ENCODE results near the gene KLHL11. TPM values are rescaled to one million over a fixed set of nuclear protein-coding genes. Genes with fewer than 3 reads are reported as not detected.

Gene KLHL11
- total and polyA plus RNA-seq, 3 experiments from 2014 or later, result 6.4 to 26.9 (median 24.7) TPM

DNA sequence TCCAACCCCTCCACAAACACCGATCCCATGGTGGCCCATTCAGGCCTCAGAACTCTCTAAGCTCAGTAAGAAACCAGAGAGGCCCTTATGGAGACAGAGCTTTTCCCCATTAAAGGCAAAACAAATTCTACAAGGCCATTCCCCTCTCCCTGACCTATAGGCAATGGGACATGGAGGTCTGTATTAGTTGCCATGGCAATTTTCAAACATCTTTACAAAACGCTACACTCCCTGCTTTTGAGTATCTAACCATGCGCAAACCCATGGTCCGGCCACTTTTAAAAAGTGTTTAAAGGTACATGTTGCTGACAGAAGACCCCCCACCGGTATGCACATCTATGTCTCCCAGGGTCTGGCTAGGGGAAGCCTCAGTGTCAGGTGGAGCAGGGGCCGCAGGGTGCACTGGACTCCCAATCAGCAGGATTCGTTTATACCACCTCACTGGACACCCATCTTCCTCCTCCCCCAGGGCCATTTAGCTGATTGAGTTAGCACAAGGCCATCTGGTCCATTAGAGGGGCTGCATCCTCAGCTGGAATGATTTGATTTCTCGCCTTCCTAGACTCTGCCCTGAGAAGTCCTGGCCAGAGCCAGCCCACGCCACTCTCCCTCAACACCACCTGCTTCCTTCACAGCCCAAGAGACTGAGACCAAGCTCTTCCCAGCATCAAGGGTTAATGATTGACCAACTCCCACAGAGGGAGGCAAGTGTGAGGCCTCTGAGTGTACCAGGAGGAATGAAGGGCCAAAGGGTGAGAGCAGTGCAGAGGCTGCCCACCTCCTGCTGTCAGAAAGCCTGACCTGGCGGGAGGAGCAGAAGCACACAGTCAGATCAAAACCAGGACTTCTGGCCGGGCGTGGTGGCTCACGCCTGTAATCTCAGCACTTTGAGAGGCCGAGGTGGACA, 42.7 kb upstream of the KLHL11 start:
- Mint-ChIP-seq H3K27ac (peak overlapping the region in 2 of 8 donors; percentile 11 to 66), H3K4me3 (no peak overlapping the region), H3K27me3 (no peaks in the 10 kb centered on the region), H3K36me3 (peaks cover 6 to 89% (median 15%) of the 10 kb centered on the region in 3 donors), H3K9me3 (no peaks in the 10 kb centered on the region), H3K4me1 (peaks cover 0 to 7% (median 5%) of the 10 kb centered on the region in 3 donors)
- peaks cover 68% of the 10 kb centered on the region for H3K36me3 ChIP-seq (ENCODE audit: insufficient read depth, low read length)
- H3K9me3 ChIP-seq (ENCODE audit: low read length), result no peaks in the 10 kb centered on the region
- H3K4me3 ChIP-seq (ENCODE audit: low read length), result no peak overlapping the region
- H3K27me3 ChIP-seq (ENCODE audit: insufficient read depth, low read length, poor library complexity, severe bottlenecking), result no peaks in the 10 kb centered on the region
- DNase-seq, result no peak
- no peak overlapping the region for H3K27ac ChIP-seq (ENCODE audit: low read depth, low read length)
- H3K4me1 ChIP-seq (ENCODE audit: insufficient read depth, low read length), result no peaks in the 10 kb centered on the region
- POLR2A ChIA-PET, result no interaction called here
- CTCF ChIA-PET, result no interaction called here

DNA sequence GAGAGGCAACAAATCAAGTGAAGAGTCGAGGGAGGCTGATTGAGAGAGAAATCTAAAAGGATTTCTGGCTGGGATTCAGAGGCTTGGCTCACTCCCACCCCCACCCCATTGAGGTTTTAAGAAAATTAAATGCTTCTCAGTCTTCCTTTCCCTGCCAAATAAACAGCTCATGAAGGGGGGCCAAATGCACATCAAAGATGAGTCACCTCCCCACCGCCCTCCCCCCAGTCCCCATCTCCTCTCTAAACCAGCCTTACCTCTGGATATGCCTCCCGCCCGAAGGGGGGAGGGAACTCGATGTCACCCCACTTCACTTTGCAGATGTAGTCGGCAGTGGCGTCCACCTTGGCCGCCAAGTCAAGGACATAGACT, 41.9 kb upstream of the KLHL11 start:
- Histone ChIP-seq H3K9me3 (ENCODE audit: low read length) (no peaks in the 10 kb centered on the region), H3K27ac (ENCODE audit: low read depth, low read length) (no peak overlapping the region), H3K36me3 (ENCODE audit: insufficient read depth, low read length) (peaks cover 65% of the 10 kb centered on the region), H3K4me3 (ENCODE audit: low read length) (no peak overlapping the region), H3K4me1 (ENCODE audit: insufficient read depth, low read length) (no peaks in the 10 kb centered on the region), H3K27me3 (ENCODE audit: insufficient read depth, low read length, poor library complexity, severe bottlenecking) (no peaks in the 10 kb centered on the region)
- ChIA-PET POLR2A (no interaction called here), CTCF (no interaction called here)
- Mint-ChIP-seq H3K27me3 (no peaks in the 10 kb centered on the region), H3K36me3 (peaks cover 3 to 88% (median 15%) of the 10 kb centered on the region in 3 donors), H3K9me3 (no peaks in the 10 kb centered on the region), H3K27ac (no peak overlapping the region), H3K4me1 (peaks cover 0 to 1% (median 0%) of the 10 kb centered on the region in 3 donors), H3K4me3 (no peak overlapping the region)
- no peak for DNase-seq

DNA sequence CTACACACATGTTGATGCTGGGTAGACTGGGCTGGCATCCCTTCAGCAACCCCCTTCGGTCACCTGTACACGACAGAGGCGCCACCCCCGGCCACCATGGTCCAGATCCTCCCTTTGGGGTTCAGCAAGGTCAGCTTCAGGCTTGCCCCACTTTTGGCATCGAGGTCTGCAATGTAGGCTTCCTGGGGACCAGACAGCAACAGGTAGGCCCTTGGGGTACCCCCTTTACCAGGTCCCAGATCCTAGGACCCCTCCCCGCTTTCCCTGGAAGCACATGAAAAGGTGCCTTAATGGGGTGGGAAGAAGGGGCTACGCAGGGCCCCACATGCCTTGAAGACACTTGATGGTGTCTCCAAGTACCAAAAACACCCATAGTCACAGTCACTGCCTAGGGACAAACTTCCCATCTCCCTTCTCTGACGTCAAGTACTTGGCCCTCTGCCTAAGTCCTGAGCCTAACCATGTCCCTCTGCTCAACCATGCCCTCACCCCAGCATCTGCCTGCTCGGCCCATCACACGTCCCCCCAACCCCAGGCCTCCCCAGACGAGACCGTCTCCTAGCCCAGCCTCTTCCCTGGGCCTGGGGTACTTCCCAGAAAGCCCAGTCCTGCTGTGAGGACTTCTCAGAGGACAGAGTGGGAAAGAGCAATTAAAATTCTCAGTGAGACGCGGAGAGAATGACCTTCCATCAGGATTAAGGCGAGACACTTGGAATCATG, 41.4 kb upstream of the KLHL11 start:
- DNase-seq, result no peak
- Mint-ChIP-seq H3K27ac (no peak overlapping the region), H3K4me3 (peak overlapping the region in 1 of 7 donors; percentile 68), H3K9me3 (no peaks in the 10 kb centered on the region), H3K4me1 (peaks cover 0 to 1% (median 0%) of the 10 kb centered on the region in 3 donors), H3K27me3 (no peaks in the 10 kb centered on the region), H3K36me3 (peaks cover 3 to 89% (median 18%) of the 10 kb centered on the region in 3 donors)
- POLR2A ChIA-PET, result no interaction called here
- peaks cover 67% of the 10 kb centered on the region for H3K36me3 ChIP-seq (ENCODE audit: insufficient read depth, low read length)
- H3K4me1 ChIP-seq (ENCODE audit: insufficient read depth, low read length), result no peaks in the 10 kb centered on the region
- H3K27ac ChIP-seq (ENCODE audit: low read depth, low read length), result no peak overlapping the region
- H3K4me3 ChIP-seq (ENCODE audit: low read length), result no peak overlapping the region
- no peaks in the 10 kb centered on the region for H3K9me3 ChIP-seq (ENCODE audit: low read length)
- CTCF ChIA-PET, result no interaction called here
- no peaks in the 10 kb centered on the region for H3K27me3 ChIP-seq (ENCODE audit: insufficient read depth, low read length, poor library complexity, severe bottlenecking)

DNA sequence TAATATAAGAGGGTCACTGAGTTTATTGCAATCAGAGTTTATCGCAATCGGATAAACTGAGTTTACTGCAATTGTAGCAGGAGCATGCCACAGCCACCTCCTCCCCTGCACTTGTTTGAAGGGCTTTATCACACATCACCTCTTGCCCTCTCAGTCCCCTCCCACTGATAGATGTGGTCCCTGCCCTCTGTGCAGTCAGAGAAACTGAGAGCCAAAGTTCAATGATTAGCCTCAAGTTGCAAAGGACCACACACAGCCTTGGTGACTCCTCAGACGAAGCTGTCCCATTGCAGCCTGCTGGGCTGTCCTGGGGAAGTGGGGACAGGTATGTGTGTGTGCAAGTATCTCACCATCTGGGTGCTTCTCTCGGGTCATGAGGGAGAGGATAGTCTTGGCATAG, 39.9 kb upstream of the KLHL11 start:
- DNase-seq, result no peak
- Histone ChIP-seq H3K27ac (ENCODE audit: low read depth, low read length) (no peak overlapping the region), H3K4me3 (ENCODE audit: low read length) (no peak overlapping the region), H3K4me1 (ENCODE audit: insufficient read depth, low read length) (no peaks in the 10 kb centered on the region), H3K9me3 (ENCODE audit: low read length) (no peaks in the 10 kb centered on the region), H3K36me3 (ENCODE audit: insufficient read depth, low read length) (peaks cover 62% of the 10 kb centered on the region), H3K27me3 (ENCODE audit: insufficient read depth, low read length, poor library complexity, severe bottlenecking) (no peaks in the 10 kb centered on the region)
- Mint-ChIP-seq H3K27me3 (no peaks in the 10 kb centered on the region), H3K4me1 (peaks cover 0 to 1% (median 0%) of the 10 kb centered on the region in 3 donors), H3K27ac (peak overlapping the region in 1 of 8 donors; percentile 69), H3K36me3 (peaks cover 3 to 88% (median 19%) of the 10 kb centered on the region in 3 donors), H3K9me3 (no peaks in the 10 kb centered on the region), H3K4me3 (no peak overlapping the region)
- ChIA-PET POLR2A (no interaction called here), CTCF (no interaction called here)

DNA sequence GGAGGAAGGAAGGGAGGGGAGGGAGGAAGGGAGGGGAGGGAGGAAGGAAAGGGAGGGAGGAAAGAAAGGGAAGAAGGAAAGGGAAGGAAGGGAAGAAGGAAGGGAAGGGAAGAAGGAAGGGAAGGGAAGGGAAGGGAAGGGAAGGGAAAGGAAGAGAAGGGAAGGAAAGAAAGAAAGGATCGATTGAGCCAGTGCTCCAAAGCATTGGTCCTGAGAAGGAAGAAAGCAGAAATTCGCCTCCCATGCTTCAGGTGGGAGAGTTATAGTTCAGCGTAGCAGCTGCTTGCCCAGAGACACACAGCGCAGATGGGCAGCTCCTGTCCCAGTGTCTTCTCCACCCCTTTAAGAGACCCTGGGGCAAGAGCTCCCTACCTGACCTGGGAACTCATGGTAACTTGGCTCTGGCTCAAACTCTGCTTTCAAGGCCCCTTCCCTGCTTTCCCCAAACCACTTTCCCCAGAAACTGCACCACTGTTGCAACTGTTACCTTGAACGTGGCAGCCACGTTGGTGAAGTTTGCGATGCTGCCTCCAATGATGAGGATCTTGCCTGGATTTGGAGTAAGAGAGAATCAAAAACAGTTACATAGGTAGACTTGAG, 39.1 kb upstream of the KLHL11 start:
- H3K4me3 ChIP-seq (ENCODE audit: low read length), result no peak overlapping the region
- H3K27me3 Mint-ChIP-seq, result no peaks in the 10 kb centered on the region
- H3K27me3 ChIP-seq (ENCODE audit: insufficient read depth, low read length, poor library complexity, severe bottlenecking), result no peaks in the 10 kb centered on the region
- H3K4me1 Mint-ChIP-seq, result peaks cover 0 to 4% (median 0%) of the 10 kb centered on the region in 3 donors
- CTCF ChIA-PET, result no interaction called here
- no peak for DNase-seq
- peak overlapping the region in 2 of 8 donors; percentile 6 to 36 for H3K27ac Mint-ChIP-seq
- no peaks in the 10 kb centered on the region for H3K4me1 ChIP-seq (ENCODE audit: insufficient read depth, low read length)
- H3K4me3 Mint-ChIP-seq, result no peak overlapping the region
- H3K36me3 Mint-ChIP-seq, result peaks cover 3 to 83% (median 19%) of the 10 kb centered on the region in 3 donors
- no peak overlapping the region for H3K27ac ChIP-seq (ENCODE audit: low read depth, low read length)
- H3K9me3 Mint-ChIP-seq, result no peaks in the 10 kb centered on the region
- peaks cover 53% of the 10 kb centered on the region for H3K36me3 ChIP-seq (ENCODE audit: insufficient read depth, low read length)
- H3K9me3 ChIP-seq (ENCODE audit: low read length), result no peaks in the 10 kb centered on the region
- POLR2A ChIA-PET, result no interaction called here

DNA sequence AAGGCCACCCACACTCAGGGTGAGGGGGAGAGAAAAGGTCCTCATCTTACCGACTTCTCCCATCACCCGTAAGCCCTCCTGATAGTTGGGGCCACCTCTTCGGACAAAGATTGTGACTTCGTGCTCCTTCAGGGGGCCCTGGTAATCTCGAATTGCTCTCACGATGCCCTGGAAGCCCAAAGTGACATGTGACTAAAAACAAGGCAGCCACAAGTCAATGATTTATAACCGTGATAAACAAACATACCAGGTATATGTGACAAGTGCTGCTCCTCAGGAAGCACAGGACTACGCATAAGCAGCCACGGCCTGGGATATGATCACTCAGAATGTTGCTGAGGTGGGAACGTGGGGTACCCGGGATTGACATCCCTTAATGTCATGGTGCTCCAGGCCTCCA, 36.4 kb upstream of the KLHL11 start:
- H3K36me3 ChIP-seq (ENCODE audit: insufficient read depth, low read length), result peaks cover 44% of the 10 kb centered on the region
- H3K36me3 Mint-ChIP-seq, result peaks cover 3 to 86% (median 17%) of the 10 kb centered on the region in 3 donors
- no peaks in the 10 kb centered on the region for H3K4me1 ChIP-seq (ENCODE audit: insufficient read depth, low read length)

DNA sequence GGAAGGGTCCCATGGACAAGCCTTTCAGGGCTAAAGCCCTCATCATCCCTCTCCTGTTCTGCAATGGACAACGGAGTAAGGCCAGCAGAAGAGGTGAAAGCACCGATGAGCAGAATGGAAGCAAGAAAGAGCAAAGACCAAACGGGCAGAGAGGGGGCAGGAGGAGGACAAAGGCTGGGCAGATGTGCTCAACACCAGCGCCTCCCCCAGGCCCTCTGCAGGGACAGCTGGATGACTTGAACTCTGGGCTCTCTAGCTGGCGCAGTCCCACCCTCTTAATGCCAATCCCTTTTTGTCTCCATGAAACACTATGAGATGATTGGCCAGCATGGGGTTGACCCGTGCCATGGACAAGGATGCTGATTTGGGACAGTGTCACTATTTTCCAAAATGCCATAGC, 31.5 kb upstream of the KLHL11 start:
- no peak overlapping the region for H3K4me3 ChIP-seq (ENCODE audit: low read length)
- H3K27ac ChIP-seq (ENCODE audit: low read depth, low read length), result no peak overlapping the region
- no peaks in the 10 kb centered on the region for H3K9me3 ChIP-seq (ENCODE audit: low read length)
- no peak for DNase-seq
- no peak overlapping the region for H3K4me3 Mint-ChIP-seq
- no peaks in the 10 kb centered on the region for H3K27me3 ChIP-seq (ENCODE audit: insufficient read depth, low read length, poor library complexity, severe bottlenecking)
- H3K36me3 ChIP-seq (ENCODE audit: insufficient read depth, low read length), result peaks cover 46% of the 10 kb centered on the region
- H3K9me3 Mint-ChIP-seq, result no peaks in the 10 kb centered on the region
- no peaks in the 10 kb centered on the region for H3K27me3 Mint-ChIP-seq
- peaks cover 0 to 3% (median 0%) of the 10 kb centered on the region in 3 donors for H3K4me1 Mint-ChIP-seq
- peak overlapping the region in 1 of 8 donors; percentile 63 for H3K27ac Mint-ChIP-seq
- ChIA-PET CTCF (no interaction called here), POLR2A (no interaction called here)
- no peaks in the 10 kb centered on the region for H3K4me1 ChIP-seq (ENCODE audit: insufficient read depth, low read length)
- peaks cover 8 to 89% (median 21%) of the 10 kb centered on the region in 3 donors for H3K36me3 Mint-ChIP-seq

More for the DNA sequence above, 36.4 kb upstream of the KLHL11 start:
- ChIA-PET CTCF (no interaction called here), POLR2A (no interaction called here)
- Mint-ChIP-seq H3K4me3 (no peak overlapping the region), H3K27ac (peak overlapping the region in 1 of 8 donors; percentile 18), H3K27me3 (no peaks in the 10 kb centered on the region), H3K9me3 (no peaks in the 10 kb centered on the region), H3K4me1 (peaks cover 0 to 3% (median 0%) of the 10 kb centered on the region in 3 donors)
- H3K4me3 ChIP-seq (ENCODE audit: low read length), result no peak overlapping the region
- no peaks in the 10 kb centered on the region for H3K27me3 ChIP-seq (ENCODE audit: insufficient read depth, low read length, poor library complexity, severe bottlenecking)
- no peaks in the 10 kb centered on the region for H3K9me3 ChIP-seq (ENCODE audit: low read length)
- no peak for DNase-seq
- H3K27ac ChIP-seq (ENCODE audit: low read depth, low read length), result no peak overlapping the region

DNA sequence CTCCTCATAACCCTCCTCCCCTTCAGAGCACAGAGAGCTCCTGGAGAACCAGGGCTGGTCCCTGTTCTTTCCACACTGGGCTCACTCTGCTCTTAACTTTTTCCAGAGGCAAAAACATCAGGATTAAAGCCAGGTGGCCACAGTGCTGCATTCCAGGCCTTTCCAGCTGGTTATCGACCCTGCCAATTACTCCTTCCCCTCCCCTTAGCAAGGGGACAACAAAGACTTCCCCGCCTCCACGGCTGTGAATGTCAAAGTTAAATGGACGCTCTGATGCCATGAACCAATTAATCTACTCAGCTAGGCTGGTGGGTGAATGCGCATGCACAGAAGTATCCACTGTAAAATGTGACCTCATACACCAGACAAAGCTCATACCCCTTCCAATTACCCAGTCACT, 30.4 kb upstream of the KLHL11 start:
- H3K4me1 ChIP-seq (ENCODE audit: insufficient read depth, low read length), result no peaks in the 10 kb centered on the region
- H3K9me3 Mint-ChIP-seq, result no peaks in the 10 kb centered on the region
- H3K27ac ChIP-seq (ENCODE audit: low read depth, low read length), result no peak overlapping the region
- H3K9me3 ChIP-seq (ENCODE audit: low read length), result no peaks in the 10 kb centered on the region
- H3K27ac Mint-ChIP-seq, result peak overlapping the region in 2 of 8 donors; percentile 64 to 73
- POLR2A ChIA-PET, result no interaction called here
- peaks cover 0 to 3% (median 0%) of the 10 kb centered on the region in 3 donors for H3K4me1 Mint-ChIP-seq
- CTCF ChIA-PET, result no interaction called here
- H3K4me3 Mint-ChIP-seq, result no peak overlapping the region
- H3K27me3 ChIP-seq (ENCODE audit: insufficient read depth, low read length, poor library complexity, severe bottlenecking), result no peaks in the 10 kb centered on the region
- peaks cover 8 to 83% (median 17%) of the 10 kb centered on the region in 3 donors for H3K36me3 Mint-ChIP-seq
- H3K4me3 ChIP-seq (ENCODE audit: low read length), result no peak overlapping the region
- H3K36me3 ChIP-seq (ENCODE audit: insufficient read depth, low read length), result peaks cover 41% of the 10 kb centered on the region
- no peaks in the 10 kb centered on the region for H3K27me3 Mint-ChIP-seq
- DNase-seq, result no peak
